Measurements from ENCODE around the gene RNF208. TPM values are rescaled to one million over a fixed set of nuclear protein-coding genes. Genes with fewer than 3 reads are reported as not detected.
A peak's percentile ranks its signal among the peaks of the same experiment; 100 is the strongest.

RNF208 gene
- total and polyA plus RNA-seq, 9 of the 15 experiments (the other 6 are each of a cell fraction or from before 2014, with no cell fraction given): 0.15 to 6.9 (median 0.50) TPM; not detected in 2

DNA sequence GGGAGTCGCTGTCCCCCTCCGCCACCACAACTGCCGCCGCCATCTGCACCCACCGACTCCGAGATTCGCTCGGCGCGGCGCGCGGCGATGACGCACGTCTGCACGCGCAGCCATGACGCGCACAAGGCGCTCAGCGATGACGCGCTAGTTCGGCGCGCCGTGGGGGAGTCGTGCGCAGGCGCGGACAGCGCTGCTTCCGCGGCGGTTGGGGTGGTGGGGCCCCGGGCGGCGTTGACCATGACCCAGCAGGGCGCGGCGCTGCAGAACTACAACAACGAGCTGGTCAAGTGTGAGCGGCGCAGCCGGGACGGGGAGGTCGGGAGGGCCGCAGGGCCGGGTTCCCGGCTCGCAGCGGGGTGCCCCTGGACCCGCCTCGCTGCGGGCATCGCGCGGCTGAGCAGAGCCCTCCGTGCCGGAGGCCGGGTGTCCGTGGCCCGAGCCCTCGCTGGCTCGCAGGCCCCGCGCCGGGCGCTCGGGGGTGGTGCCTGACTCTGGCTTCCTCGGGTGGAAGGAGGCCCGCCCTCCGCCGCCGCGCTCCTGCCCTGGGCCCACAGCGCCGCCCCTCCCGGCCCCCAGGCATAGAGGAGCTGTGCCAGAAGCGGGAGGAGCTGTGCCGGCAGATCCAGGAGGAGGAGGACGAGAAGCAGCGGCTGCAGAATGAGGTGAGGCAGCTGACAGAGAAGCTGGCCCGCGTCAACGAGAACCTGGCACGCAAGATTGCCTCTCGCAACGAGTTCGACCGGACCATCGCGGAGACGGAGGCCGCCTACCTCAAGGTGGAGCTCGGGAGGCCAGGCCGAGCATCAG, 33.3 kb downstream of the RNF208 start, which contains the start of the genes ANAPC2 and SSNA1 (continued):
- TF ChIP-seq, protein P1, sequence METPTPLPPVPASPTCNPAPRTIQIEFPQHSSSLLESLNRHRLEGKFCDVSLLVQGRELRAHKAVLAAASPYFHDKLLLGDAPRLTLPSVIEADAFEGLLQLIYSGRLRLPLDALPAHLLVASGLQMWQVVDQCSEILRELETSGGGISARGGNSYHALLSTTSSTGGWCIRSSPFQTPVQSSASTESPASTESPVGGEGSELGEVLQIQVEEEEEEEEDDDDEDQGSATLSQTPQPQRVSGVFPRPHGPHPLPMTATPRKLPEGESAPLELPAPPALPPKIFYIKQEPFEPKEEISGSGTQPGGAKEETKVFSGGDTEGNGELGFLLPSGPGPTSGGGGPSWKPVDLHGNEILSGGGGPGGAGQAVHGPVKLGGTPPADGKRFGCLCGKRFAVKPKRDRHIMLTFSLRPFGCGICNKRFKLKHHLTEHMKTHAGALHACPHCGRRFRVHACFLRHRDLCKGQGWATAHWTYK (CRISPR knock-in tag; IDR thresholded peaks at IDR 0.05): peak; percentile 29; the same call in 1 of the 2 replicates
- TF ChIP-seq MTA1 (IDR thresholded peaks at IDR 0.05; ENCODE audit: borderline replicate concordance): peak; percentile 100
- no peak for TF ChIP-seq TAF7 (tag; IDR thresholded peaks at IDR 0.05)
- no peak; the same call in 1 of the 2 replicates for TF ChIP-seq ZNF12 (CRISPR knock-in tag; IDR thresholded peaks at IDR 0.05)
- peak; percentile 85 for TF ChIP-seq TAF1 (IDR thresholded peaks at IDR 0.05; ENCODE audit: control insufficient read depth, extremely low read depth, insufficient read depth, low read length, severe bottlenecking)
- TF ChIP-seq, protein P2, sequence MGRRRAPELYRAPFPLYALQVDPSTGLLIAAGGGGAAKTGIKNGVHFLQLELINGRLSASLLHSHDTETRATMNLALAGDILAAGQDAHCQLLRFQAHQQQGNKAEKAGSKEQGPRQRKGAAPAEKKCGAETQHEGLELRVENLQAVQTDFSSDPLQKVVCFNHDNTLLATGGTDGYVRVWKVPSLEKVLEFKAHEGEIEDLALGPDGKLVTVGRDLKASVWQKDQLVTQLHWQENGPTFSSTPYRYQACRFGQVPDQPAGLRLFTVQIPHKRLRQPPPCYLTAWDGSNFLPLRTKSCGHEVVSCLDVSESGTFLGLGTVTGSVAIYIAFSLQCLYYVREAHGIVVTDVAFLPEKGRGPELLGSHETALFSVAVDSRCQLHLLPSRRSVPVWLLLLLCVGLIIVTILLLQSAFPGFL (CRISPR knock-in tag; IDR thresholded peaks at IDR 0.05): no peak
- no peak for TF ChIP-seq EZH2 (IDR thresholded peaks at IDR 0.05; ENCODE audit: borderline replicate concordance, low read depth, low read length)
- peak; percentile 83 for TF ChIP-seq RB1 (IDR thresholded peaks at IDR 0.05; ENCODE audit: low read depth)
- TF ChIP-seq ZBED1 (IDR thresholded peaks at IDR 0.05): no peak
- TF ChIP-seq KDM1A (IDR thresholded peaks at IDR 0.05): no peak
- TF ChIP-seq TCF7L2 (IDR thresholded peaks at IDR 0.05; ENCODE audit: low read depth, low read length): no peak
- TF ChIP-seq KAT7 (CRISPR knock-in tag; IDR thresholded peaks at IDR 0.05; ENCODE audit: borderline replicate concordance): 0 out of 2 replicates have a peak, but pooled peaks have one; percentile 56
- TF ChIP-seq MTA2 (IDR thresholded peaks at IDR 0.05; ENCODE audit: low read depth): no peak
- TF ChIP-seq BCL6 (CRISPR knock-in tag; IDR thresholded peaks at IDR 0.05): no peak
- peak; percentile 80; the same call in 1 of the 2 replicates for TF ChIP-seq ILF3 (IDR thresholded peaks at IDR 0.05; ENCODE audit: borderline replicate concordance)
- no peak for TF ChIP-seq MAFF (IDR thresholded peaks at IDR 0.05; ENCODE audit: low read length)
- TF ChIP-seq, protein P3, sequence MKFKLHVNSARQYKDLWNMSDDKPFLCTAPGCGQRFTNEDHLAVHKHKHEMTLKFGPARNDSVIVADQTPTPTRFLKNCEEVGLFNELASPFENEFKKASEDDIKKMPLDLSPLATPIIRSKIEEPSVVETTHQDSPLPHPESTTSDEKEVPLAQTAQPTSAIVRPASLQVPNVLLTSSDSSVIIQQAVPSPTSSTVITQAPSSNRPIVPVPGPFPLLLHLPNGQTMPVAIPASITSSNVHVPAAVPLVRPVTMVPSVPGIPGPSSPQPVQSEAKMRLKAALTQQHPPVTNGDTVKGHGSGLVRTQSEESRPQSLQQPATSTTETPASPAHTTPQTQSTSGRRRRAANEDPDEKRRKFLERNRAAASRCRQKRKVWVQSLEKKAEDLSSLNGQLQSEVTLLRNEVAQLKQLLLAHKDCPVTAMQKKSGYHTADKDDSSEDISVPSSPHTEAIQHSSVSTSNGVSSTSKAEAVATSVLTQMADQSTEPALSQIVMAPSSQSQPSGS (CRISPR knock-in tag; IDR thresholded peaks at IDR 0.05): 0 out of 2 replicates have a peak, but pooled peaks have one; percentile 62
- TF ChIP-seq ZFP1 (CRISPR knock-in tag; IDR thresholded peaks at IDR 0.05): no peak
- no peak for TF ChIP-seq ZC3H8 (IDR thresholded peaks at IDR 0.05)
- TF ChIP-seq NCOA4 (IDR thresholded peaks at IDR 0.05; ENCODE audit: partially characterized antibody): no peak
- TF ChIP-seq MCM3 (IDR thresholded peaks at IDR 0.05): no peak
- no peak for TF ChIP-seq BDP1 (IDR thresholded peaks at IDR 0.05; ENCODE audit: insufficient read depth, insufficient read length)
- no peak for TF ChIP-seq ZNF79 (CRISPR knock-in tag; IDR thresholded peaks at IDR 0.05; ENCODE audit: low read depth)
- 0 out of 2 replicates have a peak, but pooled peaks have one; percentile 59 for TF ChIP-seq CBX5 (IDR thresholded peaks at IDR 0.05; ENCODE audit: borderline replicate concordance, low read depth)
- TF ChIP-seq NRF1 (conservative IDR thresholded peaks at IDR 0.05 in 1 of 2, IDR thresholded peaks at IDR 0.05 in 1 of 2): peak; percentile 95 to 97
- no peak for TF ChIP-seq ZNF184 (CRISPR knock-in tag; IDR thresholded peaks at IDR 0.05)
- TF ChIP-seq GTF2F1 (IDR thresholded peaks at IDR 0.05; ENCODE audit: low read depth, low read length): no peak
- TF ChIP-seq HDAC6 (IDR thresholded peaks at IDR 0.05; ENCODE audit: low read depth, low read length): no peak

Measured in K562 (cell line).